ENCODE results near the gene CCL23. TPM values are rescaled to one million over a fixed set of nuclear protein-coding genes. Genes with fewer than 3 reads are reported as not detected.

CCL23 gene
- total RNA-seq, 1 experiment from 2014 or later, result not detected

DNA sequence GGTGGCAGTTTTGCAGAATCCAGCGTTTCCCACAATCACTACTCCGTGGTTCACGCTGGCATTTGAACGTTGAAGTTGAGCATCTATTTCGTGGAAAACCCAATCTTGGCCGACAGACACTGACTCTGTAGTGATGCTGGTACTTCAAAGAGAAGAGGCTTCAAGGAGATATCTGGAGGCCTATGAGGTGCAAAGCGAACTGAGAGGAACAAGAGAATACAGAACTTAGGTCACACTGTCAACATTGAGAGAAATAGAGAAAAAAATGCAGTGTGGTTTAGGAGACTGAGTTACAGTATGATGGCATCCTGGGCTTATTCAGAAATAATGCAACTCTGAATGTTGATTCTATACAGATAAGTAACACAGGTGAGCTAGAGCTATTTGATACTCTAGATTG lies 52.5 kb downstream of the CCL23 start:
- Histone ChIP-seq H4K20me1 (ENCODE audit: low read length) (no peaks in the 10 kb centered on the region), H3K9ac (ENCODE audit: low read length) (no peak overlapping the region), H3K9me3 (ENCODE audit: low read length) (no peaks in the 10 kb centered on the region), H3K4me3 (ENCODE audit: low read length) (no peak overlapping the region), H3F3A (ENCODE audit: low read length, unreplicated experiment) (no peaks in the 10 kb centered on the region), H2AFZ (ENCODE audit: low read length) (no peak overlapping the region), H3K79me2 (ENCODE audit: low read length) (no peaks in the 10 kb centered on the region), H3K4me2 (ENCODE audit: low read length) (no peak overlapping the region), H3K4me1 (ENCODE audit: insufficient read depth, low read length) (no peaks in the 10 kb centered on the region), H3K27ac (ENCODE audit: low read length) (no peak overlapping the region), H3K27me3 (ENCODE audit: low read length) (peaks cover 14% of the 10 kb centered on the region; the same call in 1 of the 2 replicates), H3K9me2 (replicated peaks; ENCODE audit: low read length) (no peaks in the 10 kb centered on the region), H3K36me3 (ENCODE audit: low read depth, low read length) (no peaks in the 10 kb centered on the region)
- no TSS peak for BruUV-seq (replicated peaks)
- intact Hi-C loops (cut with micrococcal nuclease), result loop anchor here (5.0 kb wide), 2 partner anchors 42 to 517 kb away; no protein-coding TSS in a partner anchor
- CTCF ChIA-PET, result no interaction called here
- TF ChIP-seq, protein P1, sequence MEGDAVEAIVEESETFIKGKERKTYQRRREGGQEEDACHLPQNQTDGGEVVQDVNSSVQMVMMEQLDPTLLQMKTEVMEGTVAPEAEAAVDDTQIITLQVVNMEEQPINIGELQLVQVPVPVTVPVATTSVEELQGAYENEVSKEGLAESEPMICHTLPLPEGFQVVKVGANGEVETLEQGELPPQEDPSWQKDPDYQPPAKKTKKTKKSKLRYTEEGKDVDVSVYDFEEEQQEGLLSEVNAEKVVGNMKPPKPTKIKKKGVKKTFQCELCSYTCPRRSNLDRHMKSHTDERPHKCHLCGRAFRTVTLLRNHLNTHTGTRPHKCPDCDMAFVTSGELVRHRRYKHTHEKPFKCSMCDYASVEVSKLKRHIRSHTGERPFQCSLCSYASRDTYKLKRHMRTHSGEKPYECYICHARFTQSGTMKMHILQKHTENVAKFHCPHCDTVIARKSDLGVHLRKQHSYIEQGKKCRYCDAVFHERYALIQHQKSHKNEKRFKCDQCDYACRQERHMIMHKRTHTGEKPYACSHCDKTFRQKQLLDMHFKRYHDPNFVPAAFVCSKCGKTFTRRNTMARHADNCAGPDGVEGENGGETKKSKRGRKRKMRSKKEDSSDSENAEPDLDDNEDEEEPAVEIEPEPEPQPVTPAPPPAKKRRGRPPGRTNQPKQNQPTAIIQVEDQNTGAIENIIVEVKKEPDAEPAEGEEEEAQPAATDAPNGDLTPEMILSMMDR (conservative IDR thresholded peaks at IDR 0.05; ENCODE audit: low read depth, low read length), result no peak
- TF ChIP-seq EZH2phosphoT487 (IDR thresholded peaks at IDR 0.05; ENCODE audit: borderline replicate concordance, low read length), result no peak
- no peak for TF ChIP-seq EZH2 (IDR thresholded peaks at IDR 0.05; ENCODE audit: low read length, unreplicated experiment)
- no peak for DNase-seq
- ATAC-seq, result no peak
- POLR2A ChIA-PET (ENCODE audit: unreplicated experiment), result no interaction called here

DNA sequence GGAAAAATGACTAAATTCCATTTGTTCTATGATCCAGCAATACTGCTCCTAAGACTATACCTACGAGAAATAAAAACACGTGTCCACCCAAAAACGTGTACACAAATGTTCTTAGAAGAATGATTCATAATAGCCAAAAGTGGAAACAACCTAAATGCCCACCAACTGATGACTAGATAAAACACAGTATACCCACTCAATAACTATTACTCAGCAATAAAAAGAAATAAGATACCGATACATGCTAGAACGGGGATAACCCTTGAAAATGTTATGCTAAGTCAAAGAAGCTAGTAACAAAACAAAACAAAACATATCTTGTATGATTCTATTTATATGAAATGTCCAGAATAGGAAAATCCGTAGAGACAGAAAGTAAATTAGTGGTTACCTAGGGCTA lies 54.1 kb downstream of the CCL23 start:
- no peak for ATAC-seq
- POLR2A ChIA-PET (ENCODE audit: unreplicated experiment), result no interaction called here
- Histone ChIP-seq H3K27me3 (ENCODE audit: low read length) (peaks cover 24% of the 10 kb centered on the region), H3F3A (ENCODE audit: low read length, unreplicated experiment) (no peaks in the 10 kb centered on the region), H3K4me2 (ENCODE audit: low read length) (no peak overlapping the region), H3K4me1 (ENCODE audit: insufficient read depth, low read length) (no peaks in the 10 kb centered on the region), H3K4me3 (ENCODE audit: low read length) (no peak overlapping the region), H3K79me2 (ENCODE audit: low read length) (no peaks in the 10 kb centered on the region), H3K27ac (ENCODE audit: low read length) (no peak overlapping the region), H3K36me3 (ENCODE audit: low read depth, low read length) (no peaks in the 10 kb centered on the region), H3K9me3 (ENCODE audit: low read length) (no peaks in the 10 kb centered on the region), H2AFZ (ENCODE audit: low read length) (no peak overlapping the region), H4K20me1 (ENCODE audit: low read length) (no peaks in the 10 kb centered on the region), H3K9ac (ENCODE audit: low read length) (no peak overlapping the region), H3K9me2 (replicated peaks; ENCODE audit: low read length) (no peaks in the 10 kb centered on the region)
- intact Hi-C loops (cut with micrococcal nuclease), result no loop called here
- TF ChIP-seq, protein P1 (conservative IDR thresholded peaks at IDR 0.05; ENCODE audit: low read depth, low read length), result no peak
- TF ChIP-seq EZH2phosphoT487 (IDR thresholded peaks at IDR 0.05; ENCODE audit: borderline replicate concordance, low read length) (no peak), EZH2 (IDR thresholded peaks at IDR 0.05; ENCODE audit: low read length, unreplicated experiment) (no peak)
- no TSS peak for BruUV-seq (replicated peaks)
- DNase-seq, result no peak
- CTCF ChIA-PET, result no interaction called here

Other genes starting within 250 kb of the CCL23 start
- 1.6 and 2.4 TPM in 2 replicates for gene MMP28, start 222.3 kb downstream of the CCL23 start, total RNA-seq (2014; rRNA removed)
- gene TAF15, start 208.5 kb downstream of the CCL23 start, total RNA-seq (2014; rRNA removed), result 32.4 and 48.1 TPM in 2 replicates
- not detected in 2 replicates for gene HEATR9, start 149.1 kb downstream of the CCL23 start, total RNA-seq (2014; rRNA removed)
- gene CCL5, start 137.6 kb downstream of the CCL23 start, total RNA-seq (2014; rRNA removed), result not detected in 2 replicates
- 2.0 and 2.6 TPM in 2 replicates for gene RDM1, start 87.2 kb downstream of the CCL23 start, total RNA-seq (2014; rRNA removed)
- not detected in 2 replicates for gene LYZL6, start 74.3 kb downstream of the CCL23 start, total RNA-seq (2014; rRNA removed)
- not detected in 2 replicates for gene CCL16, start 36.5 kb downstream of the CCL23 start, total RNA-seq (2014; rRNA removed)
- gene CCL14, start 31.2 kb downstream of the CCL23 start, total RNA-seq (2014; rRNA removed), result not detected in 2 replicates
- not detected in 2 replicates for gene CCL15, start 16.4 kb downstream of the CCL23 start, total RNA-seq (2014; rRNA removed)
- not detected in 2 replicates for gene CCL18, start 46.3 kb upstream of the CCL23 start, total RNA-seq (2014; rRNA removed)
- not detected in 2 replicates for gene CCL3, start 72.2 kb upstream of the CCL23 start, total RNA-seq (2014; rRNA removed)
- not detected in 2 replicates for gene CCL4, start 85.9 kb upstream of the CCL23 start, total RNA-seq (2014; rRNA removed)
- gene TBC1D3B, start 158.7 kb upstream of the CCL23 start, total RNA-seq (2014; rRNA removed), result 1.4 and 4.3 TPM in 2 replicates
- gene CCL3L1, start 178.8 kb upstream of the CCL23 start, total RNA-seq (2014; rRNA removed), result not detected in 2 replicates
- gene CCL4L2, start 193.1 kb upstream of the CCL23 start, total RNA-seq (2014; rRNA removed), result not detected in 2 replicates
- 0.07 TPM in 1 of 2 replicates, not detected in the other for gene TBC1D3I, start 246.6 kb upstream of the CCL23 start, total RNA-seq (2014; rRNA removed)